H9 (cell line): ENCODE data around the gene LCN2. TPM values are rescaled to one million over a fixed set of nuclear protein-coding genes. Genes with fewer than 3 reads are reported as not detected.

Experiments used
- DNase-seq: peaks from one replicate; pipeline ENCODE4 v3.0.0-alpha.2; 2017
- H2AFZ ChIP-seq: one replicate; pipeline ENCODE4 v1.6.1; 2013; ENCODE audit warnings: mild to moderate bottlenecking, low read length, control low read depth, moderate library complexity
- H2AK5ac ChIP-seq: 2 replicates; pipeline ENCODE4 v1.6.1; 2013; ENCODE audit warnings: low read length, control low read depth, mixed read lengths; ENCODE audit not compliant: insufficient read length
- H2BK120ac ChIP-seq: one replicate; pipeline ENCODE4 v1.6.1; 2013; ENCODE audit warnings: low read depth, mild to moderate bottlenecking, low read length, control low read depth, inconsistent platforms; ENCODE audit not compliant: poor library complexity, severe bottlenecking
- H2BK12ac ChIP-seq: 2 replicates; pipeline ENCODE4 v1.6.1; 2013; ENCODE audit warnings: low read length, control low read depth, mixed read lengths, low read depth; ENCODE audit not compliant: insufficient read length
- H2BK15ac ChIP-seq: 2 replicates; pipeline ENCODE4 v1.6.1; 2013; ENCODE audit warnings: low read depth, low read length, control low read depth
- H2BK20ac ChIP-seq: one replicate; pipeline ENCODE4 v1.6.1; 2013; ENCODE audit warnings: low read depth, mild to moderate bottlenecking, low read length, control low read depth, inconsistent platforms; ENCODE audit not compliant: poor library complexity, severe bottlenecking
- H2BK5ac ChIP-seq: 2 replicates; pipeline ENCODE4 v1.6.1; 2013; ENCODE audit warnings: low read length, control low read depth, mixed read lengths; ENCODE audit not compliant: insufficient read length
- H3K14ac ChIP-seq: 2 replicates; pipeline ENCODE4 v1.6.1; 2013; ENCODE audit warnings: low read length, control low read depth; ENCODE audit not compliant: insufficient read depth
- H3K18ac ChIP-seq: 2 replicates; pipeline ENCODE4 v1.6.1; 2013; ENCODE audit warnings: low read depth, mild to moderate bottlenecking, mixed read lengths, low read length, control low read depth; ENCODE audit not compliant: insufficient read length
- H3K23ac ChIP-seq: 2 replicates; pipeline ENCODE4 v1.6.1; 2013; ENCODE audit warnings: low read length, control low read depth, mixed read lengths, low read depth; ENCODE audit not compliant: insufficient read length
- H3K23me2 ChIP-seq: 2 replicates; pipeline ENCODE4 v1.6.1; 2013; ENCODE audit warnings: low read depth, mild to moderate bottlenecking, mixed read lengths, low read length, control low read depth; ENCODE audit not compliant: insufficient read length, poor library complexity, severe bottlenecking
- H3K27ac ChIP-seq: 2 replicates; pipeline ENCODE4 v1.5.1; 2013; ENCODE audit warnings: low read length, control low read depth, mixed read lengths, low read depth; ENCODE audit not compliant: insufficient read length
- H3K27me3 ChIP-seq: 2 replicates; pipeline ENCODE4 v1.6.1; 2013; ENCODE audit warnings: low read length, control low read depth, inconsistent platforms; ENCODE audit not compliant: insufficient read depth
- H3K4ac ChIP-seq: 2 replicates; pipeline ENCODE4 v1.6.1; 2013; ENCODE audit warnings: low read depth, mild to moderate bottlenecking, control low read depth, inconsistent platforms, low read length, moderate library complexity
- H3K4me1 ChIP-seq: 2 replicates; pipeline ENCODE4 v1.6.1; 2013; ENCODE audit warnings: low read length, control low read depth, inconsistent platforms; ENCODE audit not compliant: insufficient read depth
- H3K4me2 ChIP-seq: 2 replicates; pipeline ENCODE4 v1.6.1; 2013; ENCODE audit warnings: low read length, control low read depth, mixed read lengths; ENCODE audit not compliant: insufficient read length, insufficient read depth
- H3K56ac ChIP-seq: 2 replicates; pipeline ENCODE4 v1.6.1; 2013; ENCODE audit warnings: low read depth, mild to moderate bottlenecking, mixed read lengths, low read length, control low read depth; ENCODE audit not compliant: insufficient read length
- H3K79me1 ChIP-seq: 2 replicates; pipeline ENCODE4 v1.6.1; 2013; ENCODE audit warnings: low read depth, mild to moderate bottlenecking, moderate library complexity, low read length, control low read depth, inconsistent platforms; ENCODE audit not compliant: insufficient read depth, poor library complexity, severe bottlenecking
- H3K79me2 ChIP-seq: 2 replicates; pipeline ENCODE4 v1.6.1; 2013; ENCODE audit warnings: low read length, control low read depth, inconsistent platforms; ENCODE audit not compliant: insufficient read depth
- H3K9ac ChIP-seq: 2 replicates; pipeline ENCODE4 v1.6.1; 2013; ENCODE audit warnings: low read length, control low read depth, mixed read lengths; ENCODE audit not compliant: insufficient read length; ENCODE audit errors: extremely low read depth
- H3K9me3 ChIP-seq: one replicate; pipeline ENCODE4 v1.6.1; 2013; ENCODE audit warnings: low read depth, low read length, inconsistent platforms; ENCODE audit not compliant: control insufficient read depth
- H3T11ph ChIP-seq: one replicate; pipeline ENCODE4 v1.6.1; 2013; ENCODE audit warnings: mild to moderate bottlenecking, low read length, control low read depth, inconsistent platforms
- H4K20me1 ChIP-seq: one replicate; pipeline ENCODE4 v1.6.1; 2013; ENCODE audit not compliant: control insufficient read depth, insufficient read length, insufficient read depth
- H4K5ac ChIP-seq: 2 replicates; pipeline ENCODE4 v1.6.1; 2013; ENCODE audit warnings: low read depth, mild to moderate bottlenecking, mixed read lengths, low read length, control low read depth; ENCODE audit not compliant: insufficient read length
- H4K8ac ChIP-seq: replicated peaks from 2 replicates; pipeline ENCODE4 v1.6.1; 2013; ENCODE audit warnings: low read length, control low read depth, mixed read lengths, low read depth; ENCODE audit not compliant: insufficient read length
- H4K91ac ChIP-seq: 2 replicates; pipeline ENCODE4 v1.6.1; 2013; ENCODE audit warnings: low read depth, mild to moderate bottlenecking, moderate library complexity, mixed read lengths, low read length, control low read depth; ENCODE audit not compliant: insufficient read length
- H3K27ac Mint-ChIP-seq, 3 experiments: 2 replicates in 2 of 3; 3 replicates in 1 of 3; pipeline ENCODE4 v1.8.0; 2020 to 2021; ENCODE audit warnings: mixed read lengths in 3 of 3, mild to moderate bottlenecking in 1 of 3, moderate library complexity in 1 of 3
- H3K27me3 Mint-ChIP-seq: 2 replicates; pipeline ENCODE4 v1.8.0; 2021; ENCODE audit warnings: low read depth, mild to moderate bottlenecking, moderate library complexity, mixed read lengths
- H3K36me3 Mint-ChIP-seq, 3 experiments: 2 replicates in 2 of 3; 3 replicates in 1 of 3; pipeline ENCODE4 v1.8.0; 2020 to 2021; ENCODE audit warnings: low read depth in 3 of 3, mixed read lengths in 3 of 3; ENCODE audit not compliant: insufficient read depth in 1 of 3
- H3K4me1 Mint-ChIP-seq, 2 experiments: 2 replicates each; pipeline ENCODE4 v1.8.0; 2020; ENCODE audit warnings: mixed read lengths in 2 of 2
- H3K4me3 Mint-ChIP-seq, 2 experiments: 2 replicates in 1 of 2; 3 replicates in 1 of 2; pipeline ENCODE4 v1.8.0; 2020 to 2021; ENCODE audit warnings: mild to moderate bottlenecking in 2 of 2, mixed read lengths in 2 of 2, moderate library complexity in 1 of 2
- H3K9me3 Mint-ChIP-seq, 2 experiments: 2 replicates in 1 of 2; 3 replicates in 1 of 2; pipeline ENCODE4 v1.8.0; 2020; ENCODE audit warnings: mild to moderate bottlenecking in 2 of 2, mixed read lengths in 2 of 2, moderate library complexity in 1 of 2
- WGBS: extraction: QIAGEN DNeasy Blood & Tissue Kit; methylation state at CpG from one replicate; pipeline ENCODE4 v1.1.7; 2013; ENCODE audit warnings: missing lambda C conversion rate, low lambda C conversion rate, mixed read lengths; ENCODE audit not compliant: insufficient read length; ENCODE audit errors: extremely low coverage; 5-methylcytosine and 5-hydroxymethylcytosine counted together
- total RNA-seq: library from RNA; stranded (reverse); gene quantifications from 2 replicates; pipeline ENCODE4 v1.2.1, GENCODE V29; 2021
- TF ChIP-seq, protein P1 (sequence below): fragments of 200-600 bp; sonication (generic); conservative IDR thresholded peaks from 3 replicates; pipeline ENCODE4 v1.8.0; 2021; ENCODE audit warnings: antibody characterized with exemption, mild to moderate bottlenecking

Gene LCN2
- total RNA-seq, 1 experiment from 2014 or later: not detected

DNA sequence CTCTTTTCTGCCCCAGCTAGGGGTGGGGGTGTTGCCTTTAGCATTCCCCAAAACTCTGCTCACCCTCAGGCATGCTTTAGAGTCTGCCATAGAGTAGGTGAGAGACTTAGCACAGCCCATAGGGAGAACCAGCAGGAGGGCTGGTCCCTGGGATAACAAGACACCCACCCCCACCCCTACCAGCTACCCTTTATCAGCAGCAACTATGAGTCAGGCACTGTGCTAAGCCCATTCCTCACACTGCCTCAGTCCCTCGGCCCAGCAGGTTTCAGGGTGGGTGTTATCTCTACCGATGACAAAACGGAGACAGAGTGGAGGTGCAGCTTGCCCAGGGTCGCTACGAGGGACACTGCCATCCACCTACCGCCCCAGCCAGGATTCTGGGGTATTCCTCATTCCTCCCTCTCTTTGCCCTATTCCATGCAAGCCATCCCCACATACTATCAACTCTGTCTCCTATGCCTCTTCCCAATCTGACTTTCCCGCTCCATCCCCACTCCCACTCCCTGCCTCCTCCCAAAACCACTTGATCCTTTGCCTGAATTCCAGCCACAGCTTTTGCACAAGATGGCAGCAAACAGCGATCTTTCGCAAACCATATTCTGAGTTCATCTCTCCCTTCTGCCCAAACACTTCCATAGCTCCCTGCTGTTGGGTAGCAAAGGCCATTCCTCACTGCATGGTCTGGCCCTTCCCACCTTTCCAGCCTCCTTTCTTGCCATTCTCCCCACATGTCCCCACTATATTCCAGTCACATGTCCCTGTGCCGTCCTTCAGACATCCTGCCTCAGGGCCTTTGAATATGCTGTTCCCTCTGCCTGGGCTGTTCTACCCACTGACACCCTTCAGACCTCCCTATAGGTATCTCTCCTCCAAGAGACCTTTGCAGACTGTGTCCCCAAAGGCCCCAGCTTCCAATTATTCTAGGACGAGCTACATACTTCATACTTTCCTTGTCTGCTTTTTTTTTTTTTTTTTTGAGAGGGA, 37.0 kb downstream of the LCN2 start:
- Histone ChIP-seq H3K27ac (no peak overlapping the region), H3K4me2 (no peak overlapping the region), H2BK5ac (no peak overlapping the region), H3K56ac (no peak overlapping the region), H2BK12ac (no peak overlapping the region), H4K91ac (no peak overlapping the region), H3K9me3 (no peaks in the 10 kb centered on the region), H3K27me3 (no peaks in the 10 kb centered on the region), H3K18ac (no peak overlapping the region), H2BK20ac (no peak overlapping the region), H3K23ac (no peak overlapping the region), H4K8ac (no peak overlapping the region), H3K4me1 (no peaks in the 10 kb centered on the region), H3K79me1 (no peaks in the 10 kb centered on the region), H3K79me2 (no peaks in the 10 kb centered on the region), H4K20me1 (no peaks in the 10 kb centered on the region), H3T11ph (no peak overlapping the region), H2AFZ (no peak overlapping the region), H4K5ac (no peak overlapping the region), H2BK15ac (no peak overlapping the region), H3K4ac (no peak overlapping the region), H2BK120ac (no peak overlapping the region), H3K9ac (no peak overlapping the region), H3K14ac (no peak overlapping the region), H3K23me2 (peaks cover 7% of the 10 kb centered on the region), H2AK5ac (no peak overlapping the region)
- no peak overlapping the region for H3K27ac Mint-ChIP-seq
- peaks cover 2% of the 10 kb centered on the region in 2 experiments; a peak in 1 of 5 replicates for H3K9me3 Mint-ChIP-seq
- peaks cover 32 to 65% (median 53%) of the 10 kb centered on the region in 3 experiments for H3K36me3 Mint-ChIP-seq
- peaks cover 7 to 10% of the 10 kb centered on the region in 2 experiments for H3K4me1 Mint-ChIP-seq
- no peak overlapping the region; a peak in 1 of 5 replicates for H3K4me3 Mint-ChIP-seq
- DNase-seq: no peak
- no peaks in the 10 kb centered on the region for H3K27me3 Mint-ChIP-seq
- TF ChIP-seq, protein P1, sequence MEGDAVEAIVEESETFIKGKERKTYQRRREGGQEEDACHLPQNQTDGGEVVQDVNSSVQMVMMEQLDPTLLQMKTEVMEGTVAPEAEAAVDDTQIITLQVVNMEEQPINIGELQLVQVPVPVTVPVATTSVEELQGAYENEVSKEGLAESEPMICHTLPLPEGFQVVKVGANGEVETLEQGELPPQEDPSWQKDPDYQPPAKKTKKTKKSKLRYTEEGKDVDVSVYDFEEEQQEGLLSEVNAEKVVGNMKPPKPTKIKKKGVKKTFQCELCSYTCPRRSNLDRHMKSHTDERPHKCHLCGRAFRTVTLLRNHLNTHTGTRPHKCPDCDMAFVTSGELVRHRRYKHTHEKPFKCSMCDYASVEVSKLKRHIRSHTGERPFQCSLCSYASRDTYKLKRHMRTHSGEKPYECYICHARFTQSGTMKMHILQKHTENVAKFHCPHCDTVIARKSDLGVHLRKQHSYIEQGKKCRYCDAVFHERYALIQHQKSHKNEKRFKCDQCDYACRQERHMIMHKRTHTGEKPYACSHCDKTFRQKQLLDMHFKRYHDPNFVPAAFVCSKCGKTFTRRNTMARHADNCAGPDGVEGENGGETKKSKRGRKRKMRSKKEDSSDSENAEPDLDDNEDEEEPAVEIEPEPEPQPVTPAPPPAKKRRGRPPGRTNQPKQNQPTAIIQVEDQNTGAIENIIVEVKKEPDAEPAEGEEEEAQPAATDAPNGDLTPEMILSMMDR: no peak
- no CpG with 5 or more reads among the region's 11 CpGs for WGBS
